NCI-H2227 (cell line): ENCODE data around the gene MGAT5.

Experiments used
- DNase-seq: peaks from one replicate; lab custom pipeline; 2025; ENCODE audit not compliant: unreplicated experiment; lab: John Stamatoyannopoulos, UW

The MGAT5 gene

GRCh38 chr2:134231301-134231964 is 22.4 kb upstream of the MGAT5 start:
- no peak for DNase-seq

- no peak for DNase-seq
These were observed 21.9 kb upstream of the MGAT5 start for GRCh38 chr2:134231965-134232340.

DNA sequence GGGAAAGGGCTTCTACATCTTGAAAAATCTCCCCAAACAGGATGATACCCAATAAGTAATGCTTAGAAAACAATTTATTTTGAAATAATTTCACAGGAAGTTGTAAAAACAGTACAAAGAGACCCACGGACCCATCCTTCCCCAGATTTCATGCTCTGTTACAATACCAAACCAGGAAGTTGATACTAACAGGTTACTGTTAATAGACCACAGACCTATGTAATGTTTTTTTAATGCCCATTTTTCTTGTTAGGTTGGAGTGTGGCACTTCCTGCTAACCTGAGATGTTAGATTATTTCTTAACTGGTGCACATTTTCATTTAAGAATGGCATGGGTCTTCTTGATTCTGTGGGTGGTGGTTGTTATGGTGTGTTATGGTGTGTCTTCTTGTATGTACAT is 21.4 kb upstream of the MGAT5 start:
- no peak for DNase-seq

DNA sequence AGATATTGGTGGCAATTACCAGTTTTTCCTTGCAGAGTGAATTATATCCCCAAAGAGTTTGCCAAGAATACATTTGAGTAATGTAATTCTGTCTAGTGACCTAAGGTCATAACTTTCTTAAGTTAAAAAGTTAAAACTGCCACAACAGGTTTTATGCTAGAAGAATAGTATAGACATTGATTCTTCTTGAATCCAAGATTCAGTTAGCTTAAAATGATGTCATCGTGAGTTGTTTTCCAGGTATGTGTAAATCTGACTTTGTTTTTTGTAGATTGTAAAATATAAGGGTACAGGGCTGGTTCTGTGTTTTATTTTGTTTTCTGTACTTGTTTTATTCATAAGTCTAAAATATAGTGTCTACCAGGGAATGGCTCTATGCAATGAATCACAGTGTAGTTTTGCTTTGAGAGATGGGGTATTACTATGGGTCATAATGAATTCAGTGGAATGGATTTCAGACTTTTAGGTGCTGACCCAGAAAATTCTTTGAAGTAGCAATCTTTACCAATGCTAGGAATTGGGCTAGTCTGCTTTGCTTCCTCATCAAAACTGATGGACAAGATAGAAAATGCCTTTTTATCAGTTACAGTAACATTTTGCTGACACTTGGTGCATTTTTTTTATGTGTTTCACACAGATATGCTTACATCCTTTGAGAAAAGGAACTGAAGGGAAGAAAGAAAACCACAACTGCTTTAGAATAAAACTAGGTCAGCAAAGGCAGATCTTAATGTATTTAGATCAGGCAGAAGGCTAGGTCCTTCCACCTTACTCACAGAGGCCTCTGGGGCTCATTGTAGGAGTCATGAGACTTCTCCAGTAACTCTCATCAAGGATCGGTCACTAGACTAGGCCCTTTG is 20.8 kb upstream of the MGAT5 start:
- DNase-seq = no peak

GRCh38 chr2:134233728-134234136 is 20.1 kb upstream of the MGAT5 start:
- DNase-seq = no peak

GRCh38 chr2:134234535-134234934 is 19.3 kb upstream of the MGAT5 start:
- no peak for DNase-seq

DNA sequence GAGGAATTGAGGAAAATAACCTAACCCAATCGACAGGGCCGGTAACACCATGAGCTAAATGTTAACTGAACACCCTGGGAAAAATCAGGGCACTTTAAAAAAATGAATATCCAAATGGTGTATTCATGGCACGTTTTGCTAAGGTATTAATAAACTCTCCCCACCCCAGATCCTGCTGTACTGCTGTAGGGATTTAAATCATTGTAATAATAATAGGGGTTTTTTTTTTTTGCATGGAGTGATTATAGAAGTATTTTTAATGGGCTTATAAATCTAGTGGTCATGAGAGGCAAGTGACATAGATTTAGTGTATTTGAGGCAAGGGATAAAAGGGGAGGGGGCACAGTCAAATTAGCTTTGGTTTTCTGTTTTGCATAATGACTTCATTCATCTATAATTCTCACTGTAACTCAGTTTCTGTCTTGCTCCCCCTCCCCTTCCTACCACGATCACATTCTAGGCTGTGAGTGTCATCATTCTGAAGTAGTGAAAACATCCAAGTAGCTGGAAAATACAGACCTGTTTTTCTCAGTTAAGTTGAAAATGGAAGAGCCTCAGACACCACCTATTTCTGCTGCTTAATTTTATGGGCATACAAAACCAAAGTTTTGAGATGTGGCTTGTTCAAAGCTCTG is 18.2 kb upstream of the MGAT5 start:
- no peak for DNase-seq

DNA sequence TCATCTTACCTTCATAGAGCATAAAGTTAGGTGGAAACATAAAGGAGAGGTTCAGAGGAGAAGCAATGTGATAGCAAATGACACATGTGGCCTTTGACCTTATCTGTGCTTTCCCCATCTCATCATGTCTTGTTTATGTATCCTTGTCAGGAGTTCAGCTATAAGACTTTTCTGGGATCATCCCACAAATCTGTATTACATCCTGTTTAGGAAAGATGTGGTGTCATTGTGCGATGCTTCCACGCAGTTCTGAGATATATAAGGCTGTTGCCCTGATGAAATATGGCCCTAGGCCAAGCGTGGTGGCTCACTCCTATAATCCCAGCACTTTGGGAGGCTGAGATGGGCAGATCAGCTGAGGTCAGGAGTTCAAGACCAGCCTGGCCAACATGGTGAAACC is 15.5 kb upstream of the MGAT5 start:
- no peak for DNase-seq

DNA sequence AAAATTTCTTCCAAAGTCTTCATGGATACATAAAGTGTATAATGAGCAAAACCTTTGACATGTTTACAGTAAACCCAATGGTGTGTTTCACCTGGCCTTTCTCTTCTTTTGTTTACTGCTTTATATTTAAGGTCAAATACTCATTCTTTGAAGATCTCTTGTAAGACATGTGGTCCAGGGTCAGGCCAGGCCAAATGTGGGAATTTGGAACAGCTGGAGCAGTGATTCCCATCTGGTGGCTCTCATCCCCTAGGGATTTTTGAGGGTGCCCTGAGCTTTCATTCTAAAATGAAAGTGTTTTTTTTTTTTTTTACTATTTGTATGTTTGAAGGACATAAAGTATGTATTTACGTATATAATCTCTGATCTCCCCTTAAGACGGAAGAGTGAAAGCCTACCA is 13.8 kb upstream of the MGAT5 start:
- DNase-seq = no peak

GRCh38 chr2:134241911-134242310 is 12.0 kb upstream of the MGAT5 start:
- no peak for DNase-seq

DNA sequence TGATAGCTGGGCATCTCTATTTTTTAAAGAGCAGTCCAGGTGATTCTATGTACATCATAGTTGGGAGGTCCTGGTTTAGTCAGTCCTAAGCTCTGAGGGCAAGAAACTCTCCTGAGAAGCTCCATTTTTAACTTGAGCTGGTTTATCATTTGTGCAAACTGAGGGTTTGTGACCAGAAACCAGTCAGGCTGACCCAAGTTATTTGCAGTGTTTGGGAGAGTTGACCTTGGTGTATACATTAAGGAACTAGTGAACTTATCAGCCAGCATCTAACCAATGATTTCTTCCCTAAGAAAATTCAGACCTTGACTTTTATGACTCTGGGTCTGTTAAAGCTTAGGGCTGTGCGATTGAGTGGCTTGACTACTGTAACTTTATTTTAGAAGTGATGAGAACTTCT is 10.6 kb upstream of the MGAT5 start:
- no peak for DNase-seq

- peak; percentile 30 for DNase-seq
These were observed 9.8 kb upstream of the MGAT5 start for GRCh38 chr2:134244086-134244485.

- peak; percentile 18 for DNase-seq
These were observed 9.3 kb upstream of the MGAT5 start for GRCh38 chr2:134244587-134244986.

DNA sequence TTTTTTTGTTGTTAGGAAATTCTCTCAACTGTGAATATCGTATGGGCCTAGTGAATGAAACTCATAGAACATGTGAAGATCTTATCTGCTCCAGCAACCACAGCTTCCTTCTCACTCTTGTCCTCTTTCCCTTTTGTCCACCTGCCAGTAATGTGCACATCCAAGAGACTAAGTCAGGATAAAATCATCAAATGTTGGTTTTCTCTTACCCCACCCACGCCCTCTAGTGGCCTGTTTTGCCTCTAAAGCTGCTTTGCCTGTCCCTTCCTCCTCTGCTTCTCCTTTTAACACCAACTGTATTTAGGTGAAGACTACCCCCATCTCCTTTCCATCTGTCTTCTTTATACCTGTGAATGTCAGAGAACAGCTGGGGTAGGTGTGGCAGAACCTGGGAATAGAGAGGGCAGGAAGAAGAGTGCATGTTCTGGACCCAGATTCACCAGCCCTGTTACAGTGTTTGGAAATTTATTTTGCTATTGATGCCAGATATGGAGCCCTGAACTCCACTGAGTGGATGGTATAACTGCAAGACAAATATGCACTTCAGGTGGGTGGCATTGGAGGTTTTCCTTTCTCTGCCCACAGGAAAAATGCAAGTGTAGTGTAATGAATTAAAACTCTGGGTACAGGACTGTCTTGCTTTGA is 8.4 kb upstream of the MGAT5 start:
- peak; percentile 78 for DNase-seq

DNA sequence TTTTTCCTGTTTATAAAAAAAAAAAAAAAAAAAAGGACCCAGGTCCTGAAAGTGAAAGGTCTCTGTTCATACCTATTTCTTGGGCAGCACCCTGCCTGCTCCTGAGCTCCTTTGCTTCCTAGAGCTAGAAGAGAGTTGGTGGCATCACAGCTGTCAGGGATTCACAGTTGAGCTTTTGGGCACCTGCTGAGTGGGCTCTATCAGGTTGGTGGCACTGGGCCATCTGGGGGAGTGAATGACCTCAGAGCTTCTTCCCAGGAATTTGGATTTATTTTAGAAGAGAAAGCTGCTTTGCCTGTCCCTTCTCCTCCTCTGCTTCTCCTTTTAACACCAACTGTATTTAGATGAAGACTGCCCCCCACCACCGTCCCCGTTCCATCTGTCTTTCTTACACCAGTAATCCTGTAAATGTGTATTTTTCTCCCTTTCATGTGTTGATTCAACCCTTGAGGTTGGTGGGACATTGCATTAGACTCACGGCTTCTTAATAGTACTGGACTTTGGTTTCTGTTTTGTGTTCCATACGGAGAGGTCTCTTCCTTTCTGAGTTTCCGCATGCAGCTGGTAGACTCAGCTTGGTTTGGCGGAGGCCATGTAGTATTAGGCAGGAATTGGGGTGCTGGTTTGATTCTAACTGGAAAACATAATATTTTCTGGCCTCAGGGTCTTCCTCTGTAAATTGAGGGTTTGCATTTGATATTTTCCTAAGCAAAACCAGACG is 7.6 kb upstream of the MGAT5 start:
- DNase-seq = no peak

DNA sequence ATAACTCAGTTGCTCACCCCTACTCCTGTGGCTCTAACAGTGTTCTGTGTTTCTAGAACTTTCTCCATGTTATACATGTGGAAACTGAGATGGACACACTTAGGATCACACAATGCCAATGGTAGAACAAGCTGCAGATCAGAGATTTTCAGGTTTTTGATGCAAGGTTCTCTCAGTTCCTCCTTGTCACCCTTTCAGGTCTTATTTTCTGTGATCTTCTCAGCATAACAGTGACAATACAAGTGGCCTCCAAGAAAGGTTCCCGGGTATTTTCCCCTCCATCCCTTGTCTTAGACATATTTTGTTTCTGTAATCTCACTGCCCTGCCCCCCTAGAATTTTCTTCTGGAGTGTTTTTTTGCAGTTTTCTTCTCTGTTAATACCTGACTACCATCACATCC is 6.2 kb upstream of the MGAT5 start:
- DNase-seq = no peak

- DNase-seq = no peak
These were observed 5.0 kb upstream of the MGAT5 start for GRCh38 chr2:134248913-134249312.

- DNase-seq = no peak
These were observed 4.1 kb upstream of the MGAT5 start for GRCh38 chr2:134249755-134250154.

DNA sequence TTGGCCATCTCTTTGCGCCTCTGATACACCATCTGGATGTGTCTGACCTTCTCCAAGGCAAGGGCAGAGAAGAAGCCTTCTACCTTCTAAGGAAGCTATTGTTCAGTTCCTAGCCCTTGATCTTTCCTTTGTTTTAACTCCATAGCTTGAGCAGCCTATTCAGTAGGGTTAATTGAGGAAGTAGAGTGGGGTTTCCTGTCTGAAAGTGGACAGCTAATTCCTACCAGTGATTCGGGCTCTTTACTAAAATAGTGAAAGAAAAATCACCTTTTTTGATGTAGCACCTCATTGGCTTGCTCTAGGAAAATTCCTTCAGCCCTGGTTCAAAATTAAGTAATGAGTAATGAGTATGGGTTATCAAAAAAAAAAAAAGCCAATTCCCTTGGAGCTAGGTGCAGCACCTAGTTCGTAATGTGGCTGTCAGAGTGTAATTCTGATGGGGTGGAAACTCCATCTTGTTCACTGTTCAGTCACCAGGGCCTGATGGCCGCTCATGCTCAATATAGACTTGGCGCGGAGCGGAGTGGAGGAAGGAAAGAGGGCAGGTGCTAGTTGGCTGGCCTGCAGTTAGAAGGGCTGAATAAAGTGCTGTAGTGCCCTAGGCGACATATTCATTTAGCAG is 2.9 kb upstream of the MGAT5 start:
- no peak for DNase-seq

DNA sequence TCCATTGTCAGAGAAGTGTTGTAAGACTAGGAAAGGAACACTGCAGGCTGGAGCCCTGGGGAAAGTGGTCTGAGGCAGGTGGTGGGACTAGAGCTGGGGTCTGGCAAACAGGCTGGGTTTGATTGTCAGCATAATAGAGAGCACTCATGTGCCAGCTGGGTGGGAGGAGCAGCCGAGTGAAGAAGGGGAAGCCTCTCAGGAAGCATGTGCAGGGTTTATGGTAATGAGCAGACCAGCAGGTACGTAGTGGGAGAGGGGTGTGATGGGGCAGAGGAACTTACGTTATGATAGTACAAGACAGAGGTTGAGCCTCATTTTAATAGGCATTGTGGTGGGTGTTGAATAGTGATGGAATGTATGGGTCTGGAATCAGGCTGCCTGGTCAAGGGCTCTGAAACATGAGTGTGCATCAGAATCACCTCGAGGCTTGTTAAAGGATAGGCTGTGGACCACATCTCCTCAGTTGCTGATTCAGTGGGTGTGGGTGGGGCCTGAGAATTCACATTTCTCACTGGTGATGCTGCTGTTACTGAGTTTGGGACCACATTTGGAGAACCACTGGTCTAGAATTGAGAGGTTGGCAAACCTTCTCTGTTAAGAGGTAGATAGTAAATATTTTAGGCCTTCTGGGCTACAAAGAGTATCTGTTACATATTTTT is 1.7 kb upstream of the MGAT5 start:
- DNase-seq = no peak
